HT-29 (cell line): Measurements from ENCODE around the gene PCDHGC5. TPM values are rescaled to one million over a fixed set of nuclear protein-coding genes. Genes with fewer than 3 reads are reported as not detected.

ENCODE experiments used
- DNase-seq: peaks from one replicate; pipeline ENCODE4 v3.0.0-alpha.2; 2015; ENCODE audit warnings: low spot score
- total RNA-seq: library from RNA; depleted of rRNA; stranded (reverse); fragments of >200 nt; shearing (Covaris generic); gene quantifications from 2 replicates; pipeline ENCODE4 v1.2.3, GENCODE V29; 2014

The PCDHGC5 gene
- total RNA-seq, 1 experiment from 2014 or later, result 0.61 TPM

DNA sequence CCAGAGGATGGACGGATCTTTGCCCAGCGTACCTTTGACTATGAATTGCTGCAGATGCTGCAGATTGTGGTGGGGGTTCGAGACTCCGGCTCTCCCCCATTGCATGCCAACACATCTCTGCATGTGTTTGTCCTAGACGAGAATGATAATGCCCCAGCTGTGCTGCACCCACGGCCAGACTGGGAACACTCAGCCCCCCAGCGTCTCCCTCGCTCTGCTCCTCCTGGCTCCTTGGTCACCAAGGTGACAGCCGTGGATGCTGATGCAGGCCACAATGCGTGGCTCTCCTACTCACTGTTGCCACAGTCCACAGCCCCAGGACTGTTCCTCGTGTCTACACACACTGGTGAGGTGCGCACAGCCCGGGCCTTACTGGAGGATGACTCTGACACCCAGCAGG, 1.9 kb downstream of the PCDHGC5 start:
- DNase-seq, result no peak

DNA sequence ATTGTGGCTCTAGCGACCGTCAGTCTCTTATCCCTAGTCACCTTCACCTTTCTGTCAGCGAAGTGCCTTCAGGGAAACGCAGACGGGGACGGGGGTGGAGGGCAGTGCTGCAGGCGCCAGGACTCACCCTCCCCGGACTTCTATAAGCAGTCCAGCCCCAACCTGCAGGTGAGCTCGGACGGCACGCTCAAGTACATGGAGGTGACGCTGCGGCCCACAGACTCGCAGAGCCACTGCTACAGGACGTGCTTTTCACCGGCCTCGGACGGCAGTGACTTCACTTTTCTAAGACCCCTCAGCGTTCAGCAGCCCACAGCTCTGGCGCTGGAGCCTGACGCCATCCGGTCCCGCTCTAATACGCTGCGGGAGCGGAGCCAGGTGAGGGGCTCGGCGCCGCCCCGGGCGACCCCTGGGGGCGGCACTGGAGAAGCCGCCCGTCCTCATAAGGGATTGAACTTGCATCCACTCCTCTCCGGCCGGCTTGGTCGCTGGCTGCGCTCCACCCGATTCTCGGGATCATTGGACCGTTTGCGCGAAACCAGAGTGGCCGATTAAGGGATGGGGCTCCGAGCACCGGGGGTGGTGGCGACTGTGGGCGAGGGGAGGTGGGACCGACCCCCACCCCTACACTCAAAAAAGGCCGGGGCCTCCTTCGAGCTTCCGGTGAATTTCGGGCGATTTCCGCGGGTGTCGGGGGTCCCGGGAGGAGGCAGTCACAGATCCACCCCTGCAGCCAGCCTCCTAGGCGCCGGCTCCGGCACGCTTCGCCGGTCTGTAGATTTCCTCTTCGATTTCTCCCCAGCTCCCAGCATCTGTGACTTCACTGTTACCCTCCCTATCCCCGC, 2.7 kb downstream of the PCDHGC5 start:
- no peak for DNase-seq

DNA sequence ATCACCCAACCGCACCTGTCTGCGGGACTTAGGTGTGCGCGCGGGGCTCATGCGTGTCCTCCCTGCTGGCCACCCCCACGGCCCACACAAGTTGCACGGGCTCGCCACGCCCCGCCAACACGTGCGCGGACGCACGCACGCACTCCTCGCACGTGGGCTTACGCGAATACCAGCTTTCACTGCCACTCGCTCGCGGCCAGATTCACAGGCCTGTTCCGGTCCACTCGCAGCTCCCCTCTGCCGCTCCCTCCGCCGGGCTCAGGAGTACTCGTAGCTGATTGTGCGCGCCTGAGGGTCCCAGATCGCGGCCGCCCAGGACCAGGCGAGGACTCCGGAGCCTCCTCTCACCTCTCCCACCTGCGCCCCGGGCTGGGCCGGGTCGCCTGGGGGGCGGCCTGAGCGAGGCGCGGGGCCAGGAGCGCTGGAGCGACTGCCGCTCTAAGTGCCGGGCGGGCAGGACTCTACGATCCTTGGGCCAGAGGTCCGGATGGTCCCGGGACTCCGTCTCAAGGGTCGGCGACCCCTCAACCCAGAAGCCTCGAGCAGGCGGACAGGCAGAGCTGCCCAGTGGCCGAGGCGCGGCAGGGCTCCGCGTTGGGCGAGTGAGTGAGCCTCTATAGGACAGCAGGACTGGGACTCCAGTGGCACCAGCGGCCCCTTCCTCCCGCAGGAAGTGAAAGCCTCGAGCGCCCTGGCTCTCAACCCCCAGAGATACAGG, 3.4 kb downstream of the PCDHGC5 start:
- no peak for DNase-seq

DNA sequence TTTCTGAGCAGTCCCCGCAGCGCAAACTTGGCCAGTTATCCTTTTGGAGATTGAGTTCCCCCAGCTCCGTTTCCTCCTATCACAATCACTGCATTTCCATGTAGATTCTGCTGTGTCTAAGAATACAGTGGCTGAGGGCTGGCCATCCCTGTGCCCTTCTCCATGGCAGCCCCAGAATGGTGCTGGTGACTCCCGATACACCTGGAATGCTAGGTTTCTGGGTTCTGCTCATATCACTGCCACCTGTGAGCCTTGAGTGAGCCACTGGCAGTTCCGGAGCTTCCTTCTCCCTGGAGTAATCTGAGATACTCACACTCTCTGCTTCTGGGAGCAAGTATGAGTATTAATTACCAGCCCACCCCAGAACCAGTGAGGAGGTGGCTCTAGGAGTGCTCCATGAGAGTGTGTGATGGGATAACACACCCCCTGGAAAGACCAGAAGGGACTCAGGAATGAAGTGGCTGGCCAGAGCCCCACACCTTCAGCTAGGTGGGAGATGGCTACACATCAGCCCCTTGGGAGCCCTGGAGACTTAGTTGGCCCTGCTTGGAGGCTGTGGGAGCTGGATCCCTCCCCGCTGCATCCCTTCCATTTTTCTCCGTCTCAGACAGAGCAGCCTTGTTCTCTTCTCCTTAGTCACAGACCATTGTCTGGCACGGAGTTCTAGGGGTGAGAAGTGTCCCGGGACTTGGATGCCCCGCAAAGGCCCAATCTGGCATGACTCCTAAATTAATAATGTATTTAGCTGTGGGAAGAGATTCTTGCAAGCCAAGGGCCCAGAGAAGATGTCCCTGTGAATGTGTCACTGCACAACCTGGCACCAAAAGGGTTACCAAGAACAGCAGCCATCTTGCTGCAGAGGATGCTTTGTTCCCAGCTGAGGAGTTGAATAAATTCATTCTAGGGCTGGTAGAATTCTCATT, 4.9 kb downstream of the PCDHGC5 start:
- DNase-seq, result no peak

DNA sequence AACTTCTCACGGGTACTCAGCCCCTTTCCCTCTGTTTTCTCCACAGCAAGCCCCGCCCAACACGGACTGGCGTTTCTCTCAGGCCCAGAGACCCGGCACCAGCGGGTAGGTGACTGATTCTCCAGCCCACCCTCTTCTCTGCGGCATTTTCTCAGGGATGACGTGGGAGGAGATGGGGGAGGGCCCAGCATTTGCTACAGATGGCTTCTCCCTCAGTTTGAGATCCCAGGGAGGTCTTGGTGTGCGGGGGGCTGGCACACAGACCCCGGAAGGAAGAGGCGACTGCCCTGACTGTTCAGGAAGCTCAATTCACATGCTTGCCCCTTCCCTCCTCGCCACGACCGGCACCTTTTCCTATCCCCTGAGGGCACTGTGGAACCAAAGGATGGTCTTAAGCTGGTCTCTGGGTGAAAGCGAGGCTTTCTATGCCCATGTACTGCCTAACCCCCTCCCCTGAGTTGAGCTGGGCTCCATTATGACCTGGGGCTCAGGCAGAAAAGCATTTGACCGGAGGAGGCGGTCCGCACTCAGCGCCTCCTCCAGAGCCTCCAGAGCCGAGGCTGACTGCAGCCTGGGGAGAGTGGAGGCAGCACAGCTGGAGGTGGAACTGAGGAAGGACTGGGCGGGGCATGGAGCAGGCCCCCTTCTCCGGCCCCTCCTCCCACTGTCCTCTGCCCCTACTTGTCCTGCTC, 6.0 kb downstream of the PCDHGC5 start:
- no peak for DNase-seq

DNA sequence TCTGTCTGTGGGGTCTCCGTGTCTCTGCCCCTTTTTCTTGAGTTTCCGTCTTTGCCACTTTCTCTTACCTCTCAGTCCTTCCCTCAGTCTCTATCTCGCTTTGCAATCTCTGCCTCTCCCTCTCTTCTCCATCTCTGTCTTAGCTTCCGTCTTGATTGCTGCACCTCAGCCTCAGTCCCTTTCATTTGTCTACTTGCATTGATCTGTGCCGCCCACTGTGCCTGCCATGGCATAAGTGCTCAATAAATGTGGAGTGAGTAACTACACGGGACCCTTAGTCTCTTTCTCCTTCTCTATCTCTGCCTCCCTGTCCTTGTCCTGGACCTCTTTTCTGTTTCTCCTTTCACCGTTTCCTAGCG, 6.6 kb downstream of the PCDHGC5 start:
- DNase-seq, result no peak

DNA sequence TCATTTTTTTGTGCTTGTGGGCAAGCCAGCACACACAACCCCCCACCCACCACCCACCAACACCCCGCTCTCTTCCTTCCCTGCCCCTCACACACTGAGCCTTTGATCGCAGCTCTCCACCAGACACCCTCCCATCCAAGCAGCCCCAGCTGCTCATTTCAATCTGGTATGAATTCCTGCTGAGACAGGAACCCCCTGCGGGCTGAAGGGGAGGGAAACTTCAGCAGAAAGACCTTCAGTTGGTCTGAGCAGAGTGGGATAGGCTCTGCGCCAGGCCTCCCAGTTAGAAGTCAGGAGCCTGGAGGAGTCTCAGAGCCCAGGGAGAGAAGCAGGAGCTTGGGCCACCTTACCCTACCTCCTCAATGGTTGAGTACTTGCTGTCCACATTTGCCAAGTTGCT, 7.2 kb downstream of the PCDHGC5 start:
- no peak for DNase-seq

DNA sequence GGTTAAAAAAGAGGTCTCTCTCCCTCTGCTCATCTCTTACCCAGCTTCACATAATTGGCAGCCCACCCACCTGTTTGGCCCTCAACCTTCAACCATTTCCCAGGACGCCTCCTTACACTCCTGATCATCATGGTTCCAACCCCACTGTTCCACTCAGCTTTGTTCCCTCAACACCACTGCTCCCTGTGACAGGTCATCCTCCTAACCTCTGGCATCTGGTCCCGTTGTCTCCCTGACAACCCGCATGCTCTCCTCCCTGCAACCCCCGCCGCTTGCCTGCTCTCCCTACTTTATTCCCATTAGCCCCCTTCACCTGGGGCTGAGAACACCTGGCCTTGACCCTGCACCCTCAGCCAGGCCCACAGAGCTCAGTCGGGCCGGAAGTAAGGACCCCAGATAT, 12.9 kb downstream of the PCDHGC5 start:
- no peak for DNase-seq

DNA sequence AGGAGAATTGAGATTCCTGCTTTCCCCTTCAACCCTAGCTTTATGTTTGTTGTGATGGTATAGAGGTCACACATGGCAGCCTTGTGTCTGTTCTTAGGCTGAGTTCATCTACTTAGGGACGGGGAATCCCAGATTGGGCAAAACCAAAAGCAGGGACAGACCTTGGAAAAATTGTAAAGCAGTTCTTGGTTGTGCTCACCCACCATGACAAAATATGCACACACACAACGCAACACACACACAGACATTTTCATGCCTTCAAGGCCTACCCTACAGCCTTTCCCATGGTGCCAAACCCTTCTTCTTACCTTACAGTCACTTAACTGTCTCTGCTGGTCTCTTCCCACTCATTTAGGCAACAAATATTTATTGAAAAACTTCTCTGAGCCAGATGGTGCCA, 14.8 kb downstream of the PCDHGC5 start:
- DNase-seq, result no peak

DNA sequence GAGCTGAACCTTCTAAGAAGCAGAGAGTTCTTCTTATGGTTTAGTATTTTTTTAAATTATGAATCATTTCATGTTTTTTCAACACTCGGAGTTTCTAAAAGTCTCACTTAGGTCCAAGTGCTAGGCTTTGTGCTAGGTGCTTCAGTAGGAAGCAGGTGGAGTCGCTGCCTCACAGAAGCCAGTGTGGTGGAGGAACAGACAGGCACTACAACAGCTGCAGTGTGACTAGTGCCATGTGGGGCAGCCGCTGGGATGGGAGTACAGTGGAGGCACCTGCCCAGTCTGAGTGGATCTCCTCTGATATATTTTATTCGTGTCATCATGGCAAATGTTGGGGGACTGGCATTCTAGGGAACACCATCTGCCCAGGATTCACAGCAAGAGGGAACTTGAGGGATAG, 15.3 kb downstream of the PCDHGC5 start:
- DNase-seq, result no peak

DNA sequence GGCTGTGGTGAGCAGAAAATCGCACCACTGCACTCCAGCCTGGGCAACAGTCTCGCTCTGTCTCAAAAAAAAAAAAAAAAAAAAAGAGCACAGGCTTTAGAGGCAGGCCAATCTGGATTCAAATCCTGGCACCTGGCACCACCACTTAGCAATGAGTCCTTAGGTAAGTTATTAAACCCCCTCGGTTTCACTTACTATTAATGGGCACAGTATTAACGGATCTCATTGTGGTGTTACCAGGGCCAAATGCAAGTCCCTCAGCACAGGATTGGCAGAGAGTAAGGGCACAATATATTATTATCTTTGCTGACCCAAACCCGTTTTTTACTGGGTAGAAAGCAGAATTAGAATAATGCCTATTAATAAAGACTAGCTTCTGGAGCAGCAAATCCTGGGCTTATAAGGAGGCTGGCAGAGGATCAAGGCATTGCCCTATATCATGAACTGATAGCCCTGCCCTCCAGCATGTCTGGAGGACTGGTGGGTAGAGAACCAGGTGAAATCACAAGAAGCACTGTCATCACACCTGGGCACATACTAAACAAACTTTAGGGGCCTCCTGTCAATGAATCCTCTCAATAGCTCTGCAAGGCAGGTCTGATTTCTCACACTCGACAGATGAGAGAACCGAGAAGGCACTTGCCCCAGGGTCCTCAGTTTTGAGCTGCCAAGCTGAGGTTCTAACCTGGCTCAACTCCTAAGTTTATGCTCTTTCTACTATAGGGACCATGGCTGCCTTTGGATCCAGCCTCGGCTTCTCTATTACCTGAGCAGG, 17.7 kb downstream of the PCDHGC5 start:
- DNase-seq, result no peak

DNA sequence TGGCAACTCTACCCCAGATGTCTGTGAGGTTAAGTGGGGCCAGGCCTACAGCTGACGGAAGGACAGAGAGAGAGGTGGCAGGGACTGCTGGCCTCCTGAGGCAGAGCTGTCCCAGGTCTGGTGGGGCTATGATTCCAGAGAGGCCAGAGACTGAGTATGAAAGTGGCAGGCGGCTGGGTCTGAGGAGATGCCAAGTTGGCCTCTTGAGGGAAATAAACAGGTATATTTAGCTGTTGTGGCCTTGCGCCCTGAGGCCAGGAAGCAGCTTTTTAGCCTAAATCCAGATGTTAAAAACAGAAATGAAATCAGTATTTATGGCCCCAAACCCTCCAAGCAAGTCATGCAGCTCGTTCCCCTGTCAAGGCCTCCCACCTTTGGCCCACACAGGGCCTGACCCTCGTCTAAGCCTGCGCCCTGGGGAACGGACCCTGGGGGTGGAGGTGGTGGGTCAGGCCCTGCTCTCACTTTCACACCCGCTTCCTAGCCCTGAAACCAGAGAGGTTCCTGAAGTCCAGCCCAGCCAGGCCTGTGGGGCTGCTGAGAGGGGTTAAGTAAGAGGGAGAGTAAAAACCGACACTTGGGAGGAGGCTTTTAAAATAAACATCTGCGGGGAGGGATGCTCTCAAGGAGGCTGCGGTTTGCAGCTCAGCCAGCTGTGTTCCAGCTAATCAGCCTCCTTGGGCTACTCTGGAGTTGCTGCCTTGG, 18.7 kb downstream of the PCDHGC5 start:
- DNase-seq, result no peak

DNA sequence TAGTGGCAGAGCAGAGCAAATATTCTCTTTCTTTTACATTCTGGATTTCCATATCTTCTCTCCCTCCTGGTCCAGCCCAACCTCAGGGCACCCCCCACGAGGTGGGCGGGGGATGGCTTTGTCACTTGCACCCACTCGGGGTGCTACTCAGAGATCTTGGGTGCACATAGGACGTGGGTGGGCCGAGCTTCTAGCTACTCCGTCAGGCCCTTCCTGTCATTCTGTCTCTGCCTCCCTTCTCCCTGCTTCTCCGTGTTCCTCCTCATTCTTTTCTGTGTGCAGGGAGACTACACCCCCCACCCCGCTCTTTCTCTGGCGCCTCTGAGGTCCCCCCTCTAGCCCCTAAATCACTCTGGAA, 19.5 kb downstream of the PCDHGC5 start:
- DNase-seq, result no peak

DNA sequence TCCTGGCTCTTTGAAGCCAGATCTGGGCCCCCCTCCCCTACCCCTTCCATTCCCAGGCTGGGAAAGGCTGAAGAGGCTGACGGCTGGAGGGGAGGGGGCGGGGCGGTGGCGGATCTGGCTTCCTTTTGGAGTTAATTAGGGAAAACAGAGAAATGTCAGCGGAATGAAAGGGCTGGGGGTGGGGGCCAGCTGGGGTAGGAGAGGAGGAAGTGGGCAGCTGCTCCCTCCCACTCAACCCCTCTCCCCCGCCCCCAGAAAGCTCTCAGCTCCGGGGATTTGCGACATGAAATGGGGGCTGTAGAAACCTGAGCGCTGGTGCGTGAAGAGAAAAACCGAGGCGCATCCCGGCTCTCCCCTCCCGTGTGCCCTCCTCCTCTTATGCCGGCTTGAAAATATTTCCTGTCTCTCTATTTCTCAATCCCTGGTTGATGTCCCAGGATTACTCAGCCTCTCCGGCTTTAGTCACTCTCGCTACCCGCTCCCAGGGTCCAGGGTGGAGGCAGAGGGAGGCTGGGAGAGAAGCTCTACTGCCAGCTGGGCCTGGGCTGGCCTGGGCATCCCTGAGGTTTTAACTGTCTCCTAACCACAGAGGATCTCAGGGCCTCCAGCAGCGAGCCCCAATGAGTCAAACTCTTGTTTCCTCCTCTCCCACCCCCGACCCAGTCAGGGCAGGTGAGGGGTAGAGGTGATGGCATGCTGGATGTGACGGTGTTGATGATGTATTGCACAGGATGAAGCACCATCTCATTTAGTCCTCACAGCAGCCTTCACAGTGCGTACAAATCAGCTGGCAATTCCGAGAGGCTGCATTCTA, 20.1 kb downstream of the PCDHGC5 start:
- DNase-seq, result no peak

DNA sequence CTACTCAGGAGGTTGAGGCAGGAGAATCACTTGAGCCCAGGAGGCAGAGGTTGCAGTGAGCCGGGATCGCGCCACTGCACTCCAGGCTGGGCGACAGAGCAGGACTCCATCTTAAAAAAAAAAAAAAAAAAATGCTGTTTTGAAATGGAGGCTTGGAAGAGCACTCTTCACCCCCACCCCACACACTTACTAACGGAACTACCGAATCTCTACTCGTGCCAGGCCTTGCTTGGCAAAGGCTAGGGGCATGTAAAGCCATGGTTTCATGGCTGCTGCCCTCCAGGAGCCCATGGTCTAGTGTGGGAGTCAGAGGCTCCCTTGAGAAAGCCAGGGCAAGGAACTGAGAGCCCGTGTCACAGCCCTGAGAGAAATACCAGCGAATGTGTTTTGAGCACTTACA, 21.3 kb downstream of the PCDHGC5 start:
- no peak for DNase-seq

DNA sequence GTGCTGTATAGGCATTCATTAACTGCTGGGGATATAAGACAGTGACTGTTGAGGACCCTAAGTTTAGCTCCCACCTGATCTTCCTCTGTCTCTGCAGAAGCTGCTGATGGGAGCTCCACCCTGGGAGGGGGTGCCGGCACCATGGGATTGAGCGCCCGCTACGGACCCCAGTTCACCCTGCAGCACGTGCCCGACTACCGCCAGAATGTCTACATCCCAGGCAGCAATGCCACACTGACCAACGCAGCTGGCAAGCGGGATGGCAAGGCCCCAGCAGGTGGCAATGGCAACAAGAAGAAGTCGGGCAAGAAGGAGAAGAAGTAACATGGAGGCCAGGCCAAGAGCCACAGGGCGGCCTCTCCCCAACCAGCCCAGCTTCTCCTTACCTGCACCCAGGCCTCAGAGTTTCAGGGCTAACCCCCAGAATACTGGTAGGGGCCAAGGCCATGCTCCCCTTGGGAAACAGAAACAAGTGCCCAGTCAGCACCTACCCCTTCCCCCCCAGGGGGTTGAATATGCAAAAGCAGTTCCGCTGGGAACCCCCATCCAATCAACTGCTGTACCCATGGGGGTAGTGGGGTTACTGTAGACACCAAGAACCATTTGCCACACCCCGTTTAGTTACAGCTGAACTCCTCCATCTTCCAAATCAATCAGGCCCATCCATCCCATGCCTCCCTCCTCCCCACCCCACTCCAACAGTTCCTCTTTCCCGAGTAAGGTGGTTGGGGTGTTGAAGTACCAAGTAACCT, 22.1 kb downstream of the PCDHGC5 start:
- DNase-seq, result no peak

DNA sequence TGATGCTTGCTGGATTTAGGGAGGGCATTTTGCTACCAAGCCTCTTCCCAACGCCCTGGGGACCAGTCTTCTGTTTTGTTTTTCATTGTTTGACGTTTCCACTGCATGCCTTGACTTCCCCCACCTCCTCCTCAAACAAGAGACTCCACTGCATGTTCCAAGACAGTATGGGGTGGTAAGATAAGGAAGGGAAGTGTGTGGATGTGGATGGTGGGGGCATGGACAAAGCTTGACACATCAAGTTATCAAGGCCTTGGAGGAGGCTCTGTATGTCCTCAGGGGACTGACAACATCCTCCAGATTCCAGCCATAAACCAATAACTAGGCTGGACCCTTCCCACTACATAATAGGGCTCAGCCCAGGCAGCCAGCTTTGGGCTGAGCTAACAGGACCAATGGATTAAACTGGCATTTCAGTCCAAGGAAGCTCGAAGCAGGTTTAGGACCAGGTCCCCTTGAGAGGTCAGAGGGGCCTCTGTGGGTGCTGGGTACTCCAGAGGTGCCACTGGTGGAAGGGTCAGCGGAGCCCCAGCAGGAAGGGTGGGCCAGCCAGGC, 23.0 kb downstream of the PCDHGC5 start:
- no peak for DNase-seq

DNA sequence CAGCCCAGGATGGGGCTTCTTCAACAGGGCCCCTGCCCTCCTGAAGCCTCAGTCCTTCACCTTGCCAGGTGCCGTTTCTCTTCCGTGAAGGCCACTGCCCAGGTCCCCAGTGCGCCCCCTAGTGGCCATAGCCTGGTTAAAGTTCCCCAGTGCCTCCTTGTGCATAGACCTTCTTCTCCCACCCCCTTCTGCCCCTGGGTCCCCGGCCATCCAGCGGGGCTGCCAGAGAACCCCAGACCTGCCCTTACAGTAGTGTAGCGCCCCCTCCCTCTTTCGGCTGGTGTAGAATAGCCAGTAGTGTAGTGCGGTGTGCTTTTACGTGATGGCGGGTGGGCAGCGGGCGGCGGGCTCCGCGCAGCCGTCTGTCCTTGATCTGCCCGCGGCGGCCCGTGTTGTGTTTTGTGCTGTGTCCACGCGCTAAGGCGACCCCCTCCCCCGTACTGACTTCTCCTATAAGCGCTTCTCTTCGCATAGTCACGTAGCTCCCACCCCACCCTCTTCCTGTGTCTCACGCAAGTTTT, 23.6 kb downstream of the PCDHGC5 start:
- peak; percentile 70 for DNase-seq
